GM23338 (cell line): Measurements from ENCODE around the gene RPL37. TPM values are rescaled to one million over a fixed set of nuclear protein-coding genes. Genes with fewer than 3 reads are reported as not detected.

ENCODE experiments used
- ATAC-seq: fragments of 200-7000 bp; cut with Tn5 transposase; 3 replicates; pipeline ENCODE4 v1.9.1; 2020
- DNase-seq: peaks from one replicate; pipeline ENCODE4 v3.0.0-alpha.2; 2015; ENCODE audit warnings: low spot score
- H2AFZ ChIP-seq: fragments of 200-600 bp; sonication (generic); 2 replicates; pipeline ENCODE4 v1.8.0; 2016; ENCODE audit warnings: antibody characterized with exemption, mild to moderate bottlenecking, moderate library complexity
- H3F3A ChIP-seq: fragments of 200-600 bp; sonication (generic); replicated peaks from 2 replicates; pipeline ENCODE4 v1.8.0; 2017; ENCODE audit warnings: antibody characterized with exemption, mixed run types, low read depth
- H3K27ac ChIP-seq: fragments of 200-600 bp; sonication (generic); 2 replicates; pipeline ENCODE4 v1.6.1; 2016; ENCODE audit warnings: low read depth
- H3K27me3 ChIP-seq: fragments of 200-600 bp; sonication (generic); 2 replicates; pipeline ENCODE4 v1.8.0; 2016; ENCODE audit warnings: mild to moderate bottlenecking, mixed run types, moderate library complexity; ENCODE audit not compliant: insufficient read depth
- H3K36me3 ChIP-seq: fragments of 200-600 bp; sonication (generic); 2 replicates; pipeline ENCODE4 v1.8.0; 2016; ENCODE audit warnings: mild to moderate bottlenecking; ENCODE audit not compliant: insufficient read depth
- H3K4me1 ChIP-seq: fragments of 200-600 bp; sonication (generic); 2 replicates; pipeline ENCODE4 v1.8.0; 2016; ENCODE audit warnings: mild to moderate bottlenecking, moderate library complexity; ENCODE audit not compliant: insufficient read depth
- H3K4me2 ChIP-seq: fragments of 200-600 bp; sonication (generic); 2 replicates; pipeline ENCODE4 v1.7.1; 2017; ENCODE audit warnings: mixed run types
- H3K4me3 ChIP-seq: fragments of 200-600 bp; sonication (generic); 2 replicates; pipeline ENCODE4 v1.6.1; 2016; ENCODE audit warnings: mixed run types
- H3K79me2 ChIP-seq: fragments of 200-600 bp; sonication (generic); replicated peaks from 2 replicates; pipeline ENCODE4 v1.8.0; 2017; ENCODE audit warnings: mild to moderate bottlenecking; ENCODE audit not compliant: insufficient read depth
- H3K9me2 ChIP-seq: fragments of 200-600 bp; sonication (generic); 2 replicates; pipeline ENCODE4 v1.8.0; 2017; ENCODE audit not compliant: insufficient read depth
- H4K20me1 ChIP-seq: fragments of 200-600 bp; sonication (generic); replicated peaks from 2 replicates; pipeline ENCODE4 v1.8.0; 2017; ENCODE audit warnings: mild to moderate bottlenecking; ENCODE audit not compliant: insufficient read depth
- H3K27ac Mint-ChIP-seq: 2 replicates; pipeline ENCODE4 v1.8.0; 2020; ENCODE audit warnings: inconsistent platforms, mild to moderate bottlenecking, moderate library complexity, mixed read lengths
- H3K27me3 Mint-ChIP-seq: 3 replicates; pipeline ENCODE4 v1.8.0; 2022; ENCODE audit warnings: low read depth, mild to moderate bottlenecking, moderate library complexity, mixed read lengths, inconsistent platforms; ENCODE audit not compliant: insufficient read depth, poor library complexity
- H3K36me3 Mint-ChIP-seq: 3 replicates; pipeline ENCODE4 v1.8.0; 2021; ENCODE audit warnings: low read depth, mild to moderate bottlenecking, inconsistent platforms, moderate library complexity, mixed read lengths
- H3K4me1 Mint-ChIP-seq: 3 replicates; pipeline ENCODE4 v1.8.0; 2020; ENCODE audit warnings: mild to moderate bottlenecking, inconsistent platforms, mixed read lengths
- H3K4me3 Mint-ChIP-seq: 3 replicates; pipeline ENCODE4 v1.8.0; 2021; ENCODE audit warnings: moderate library complexity, mild to moderate bottlenecking, inconsistent platforms, mixed read lengths
- H3K9me3 Mint-ChIP-seq: 3 replicates; pipeline ENCODE4 v1.8.0; 2020; ENCODE audit warnings: moderate library complexity, mild to moderate bottlenecking, inconsistent platforms, mixed read lengths
- CREB1 ChIP-seq: fragments of 250-450 bp; sonication (Bioruptor Pico); IDR thresholded peaks from 2 replicates; pipeline ENCODE4 v1.5.0; 2020; ENCODE audit warnings: low read depth, mild to moderate bottlenecking, moderate library complexity
- EZH2 ChIP-seq: fragments of 200-600 bp; sonication (generic); IDR thresholded peaks from one replicate; pipeline ENCODE4 v1.8.0; 2017; ENCODE audit warnings: antibody characterized with exemption, mild to moderate bottlenecking, low read depth; ENCODE audit not compliant: unreplicated experiment
- EZH2phosphoT487 ChIP-seq: fragments of 200-600 bp; sonication (generic); IDR thresholded peaks from one replicate; pipeline ENCODE4 v1.8.1; 2018; ENCODE audit warnings: antibody characterized with exemption; ENCODE audit not compliant: unreplicated experiment
- JUNB ChIP-seq: IDR thresholded peaks from one replicate; pipeline ENCODE4 v1.6.1; 2016; ENCODE audit warnings: antibody characterized with exemption; ENCODE audit not compliant: unreplicated experiment
- NANOG ChIP-seq: IDR thresholded peaks from 2 replicates; pipeline ENCODE4 v1.6.1; 2016; ENCODE audit warnings: antibody characterized with exemption, borderline replicate concordance
- POLR2AphosphoS5 ChIP-seq: IDR thresholded peaks from 2 replicates; pipeline ENCODE4 v1.6.1; 2016; ENCODE audit warnings: antibody characterized with exemption, low read depth
- STAT1 ChIP-seq: IDR thresholded peaks from one replicate; pipeline ENCODE4 v1.6.1; 2016; ENCODE audit warnings: antibody characterized with exemption; ENCODE audit not compliant: unreplicated experiment
- ZNF114 ChIP-seq: fragments of 250-450 bp; sonication (Bioruptor Pico); IDR thresholded peaks from 2 replicates; pipeline ENCODE4 v1.5.0; 2020; ENCODE audit warnings: mild to moderate bottlenecking, moderate library complexity
- ZNF331 ChIP-seq: fragments of 250-450 bp; sonication (Bioruptor Pico); IDR thresholded peaks from 2 replicates; pipeline ENCODE4 v1.5.0; 2020; ENCODE audit warnings: low read depth, mild to moderate bottlenecking, moderate library complexity
- polyA plus RNA-seq: library from polyadenylated mRNA; unstranded; fragments of >200 nt; fragmentation: Nextera tagmentation; extraction: Ambion mirVana; gene quantifications from 2 replicates; pipeline ENCODE4 v1.2.1, GENCODE V29; 2016
- total RNA-seq: library from RNA; depleted of rRNA; stranded (reverse); fragments of >200 nt; shearing (Covaris generic); gene quantifications from 2 replicates; pipeline ENCODE4 v1.2.3, GENCODE V29; 2014
- TF ChIP-seq, protein P1 (sequence below): fragments of 250-450 bp; sonication (Bioruptor Pico); IDR thresholded peaks from 2 replicates; pipeline ENCODE4 v1.5.0; 2020; ENCODE audit warnings: mild to moderate bottlenecking, moderate library complexity
- TF ChIP-seq, protein P2 (sequence below): IDR thresholded peaks from one replicate; pipeline ENCODE4 v1.6.1; 2018; ENCODE audit warnings: antibody characterized with exemption; ENCODE audit not compliant: unreplicated experiment
- TF ChIP-seq, protein P3 (sequence below), 2 experiments: fragments of 200-600 bp in 1 of 2; sonication (generic) in 1 of 2; conservative IDR thresholded peaks; 2 replicates each; pipeline versions ENCODE4 v1.5.1 to v1.6.1; 2016 to 2017; ENCODE audit warnings: antibody characterized with exemption in 2 of 2, low read depth in 2 of 2, mild to moderate bottlenecking in 2 of 2, moderate library complexity in 1 of 2
- TF ChIP-seq, protein P4 (sequence below): IDR thresholded peaks from 2 replicates; pipeline ENCODE4 v1.6.1; 2016; ENCODE audit warnings: antibody characterized with exemption

Gene RPL37
- total and polyA plus RNA-seq, 2 experiments from 2014 or later = 104 to 3,283 TPM

DNA sequence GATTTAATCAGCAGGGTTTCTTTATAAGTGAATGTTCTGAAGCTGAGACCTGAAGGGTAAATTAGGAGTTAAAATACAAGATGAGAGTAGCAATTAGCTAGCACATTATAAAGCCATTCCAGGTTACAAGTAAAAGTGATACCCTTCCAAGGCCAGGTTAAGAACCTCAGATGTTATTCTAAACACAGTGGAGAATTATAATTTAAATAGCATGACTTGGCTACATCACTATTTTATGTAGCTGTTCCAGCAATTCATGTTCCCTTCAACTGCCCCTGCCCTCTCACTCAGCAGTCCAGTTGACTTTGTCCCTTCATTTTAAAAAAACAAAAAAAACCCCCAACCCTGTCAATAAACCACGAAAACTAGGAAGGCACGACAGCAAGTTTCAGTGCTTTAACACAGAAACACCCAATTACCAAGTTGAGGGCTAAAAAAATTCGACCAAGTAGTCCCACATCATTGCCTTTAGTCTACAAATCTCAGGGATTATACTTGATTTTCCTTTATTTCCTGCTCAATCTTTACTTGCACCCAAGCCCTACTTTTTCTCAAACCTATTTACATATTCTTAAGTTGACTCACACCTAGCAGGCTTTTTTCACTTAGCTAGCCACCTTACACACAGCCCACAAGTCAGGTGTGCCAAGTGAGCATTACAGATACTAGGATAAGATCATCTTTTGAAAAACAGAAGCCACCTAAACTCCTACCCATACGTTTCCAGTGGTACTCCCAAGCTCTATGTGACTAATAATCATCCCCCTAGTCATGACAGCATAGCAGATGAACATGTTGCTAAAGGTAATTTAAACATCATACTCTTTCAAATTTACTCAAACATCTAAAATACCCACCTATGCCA is 3.4 kb downstream of the RPL37 start:
- Histone ChIP-seq H3K79me2 (peaks cover 63% of the 10 kb centered on the region), H3K36me3 (peaks cover 78% of the 10 kb centered on the region), H3K4me2 (peak overlapping the region; percentile 97; the same call in 1 of the 2 replicates), H4K20me1 (peaks cover 56% of the 10 kb centered on the region), H3K4me1 (peaks cover 27% of the 10 kb centered on the region), H3K27ac (peak overlapping the region; percentile 99), H3K27me3 (no peaks in the 10 kb centered on the region), H3F3A (peaks cover 90% of the 10 kb centered on the region), H3K9me2 (no peaks in the 10 kb centered on the region), H2AFZ (no peak overlapping the region), H3K4me3 (peak overlapping the region; percentile 97)
- H3K27ac Mint-ChIP-seq = peak overlapping the region; percentile 92
- ATAC-seq = no peak
- H3K36me3 Mint-ChIP-seq = peaks cover 89% of the 10 kb centered on the region
- TF ChIP-seq, protein P1, sequence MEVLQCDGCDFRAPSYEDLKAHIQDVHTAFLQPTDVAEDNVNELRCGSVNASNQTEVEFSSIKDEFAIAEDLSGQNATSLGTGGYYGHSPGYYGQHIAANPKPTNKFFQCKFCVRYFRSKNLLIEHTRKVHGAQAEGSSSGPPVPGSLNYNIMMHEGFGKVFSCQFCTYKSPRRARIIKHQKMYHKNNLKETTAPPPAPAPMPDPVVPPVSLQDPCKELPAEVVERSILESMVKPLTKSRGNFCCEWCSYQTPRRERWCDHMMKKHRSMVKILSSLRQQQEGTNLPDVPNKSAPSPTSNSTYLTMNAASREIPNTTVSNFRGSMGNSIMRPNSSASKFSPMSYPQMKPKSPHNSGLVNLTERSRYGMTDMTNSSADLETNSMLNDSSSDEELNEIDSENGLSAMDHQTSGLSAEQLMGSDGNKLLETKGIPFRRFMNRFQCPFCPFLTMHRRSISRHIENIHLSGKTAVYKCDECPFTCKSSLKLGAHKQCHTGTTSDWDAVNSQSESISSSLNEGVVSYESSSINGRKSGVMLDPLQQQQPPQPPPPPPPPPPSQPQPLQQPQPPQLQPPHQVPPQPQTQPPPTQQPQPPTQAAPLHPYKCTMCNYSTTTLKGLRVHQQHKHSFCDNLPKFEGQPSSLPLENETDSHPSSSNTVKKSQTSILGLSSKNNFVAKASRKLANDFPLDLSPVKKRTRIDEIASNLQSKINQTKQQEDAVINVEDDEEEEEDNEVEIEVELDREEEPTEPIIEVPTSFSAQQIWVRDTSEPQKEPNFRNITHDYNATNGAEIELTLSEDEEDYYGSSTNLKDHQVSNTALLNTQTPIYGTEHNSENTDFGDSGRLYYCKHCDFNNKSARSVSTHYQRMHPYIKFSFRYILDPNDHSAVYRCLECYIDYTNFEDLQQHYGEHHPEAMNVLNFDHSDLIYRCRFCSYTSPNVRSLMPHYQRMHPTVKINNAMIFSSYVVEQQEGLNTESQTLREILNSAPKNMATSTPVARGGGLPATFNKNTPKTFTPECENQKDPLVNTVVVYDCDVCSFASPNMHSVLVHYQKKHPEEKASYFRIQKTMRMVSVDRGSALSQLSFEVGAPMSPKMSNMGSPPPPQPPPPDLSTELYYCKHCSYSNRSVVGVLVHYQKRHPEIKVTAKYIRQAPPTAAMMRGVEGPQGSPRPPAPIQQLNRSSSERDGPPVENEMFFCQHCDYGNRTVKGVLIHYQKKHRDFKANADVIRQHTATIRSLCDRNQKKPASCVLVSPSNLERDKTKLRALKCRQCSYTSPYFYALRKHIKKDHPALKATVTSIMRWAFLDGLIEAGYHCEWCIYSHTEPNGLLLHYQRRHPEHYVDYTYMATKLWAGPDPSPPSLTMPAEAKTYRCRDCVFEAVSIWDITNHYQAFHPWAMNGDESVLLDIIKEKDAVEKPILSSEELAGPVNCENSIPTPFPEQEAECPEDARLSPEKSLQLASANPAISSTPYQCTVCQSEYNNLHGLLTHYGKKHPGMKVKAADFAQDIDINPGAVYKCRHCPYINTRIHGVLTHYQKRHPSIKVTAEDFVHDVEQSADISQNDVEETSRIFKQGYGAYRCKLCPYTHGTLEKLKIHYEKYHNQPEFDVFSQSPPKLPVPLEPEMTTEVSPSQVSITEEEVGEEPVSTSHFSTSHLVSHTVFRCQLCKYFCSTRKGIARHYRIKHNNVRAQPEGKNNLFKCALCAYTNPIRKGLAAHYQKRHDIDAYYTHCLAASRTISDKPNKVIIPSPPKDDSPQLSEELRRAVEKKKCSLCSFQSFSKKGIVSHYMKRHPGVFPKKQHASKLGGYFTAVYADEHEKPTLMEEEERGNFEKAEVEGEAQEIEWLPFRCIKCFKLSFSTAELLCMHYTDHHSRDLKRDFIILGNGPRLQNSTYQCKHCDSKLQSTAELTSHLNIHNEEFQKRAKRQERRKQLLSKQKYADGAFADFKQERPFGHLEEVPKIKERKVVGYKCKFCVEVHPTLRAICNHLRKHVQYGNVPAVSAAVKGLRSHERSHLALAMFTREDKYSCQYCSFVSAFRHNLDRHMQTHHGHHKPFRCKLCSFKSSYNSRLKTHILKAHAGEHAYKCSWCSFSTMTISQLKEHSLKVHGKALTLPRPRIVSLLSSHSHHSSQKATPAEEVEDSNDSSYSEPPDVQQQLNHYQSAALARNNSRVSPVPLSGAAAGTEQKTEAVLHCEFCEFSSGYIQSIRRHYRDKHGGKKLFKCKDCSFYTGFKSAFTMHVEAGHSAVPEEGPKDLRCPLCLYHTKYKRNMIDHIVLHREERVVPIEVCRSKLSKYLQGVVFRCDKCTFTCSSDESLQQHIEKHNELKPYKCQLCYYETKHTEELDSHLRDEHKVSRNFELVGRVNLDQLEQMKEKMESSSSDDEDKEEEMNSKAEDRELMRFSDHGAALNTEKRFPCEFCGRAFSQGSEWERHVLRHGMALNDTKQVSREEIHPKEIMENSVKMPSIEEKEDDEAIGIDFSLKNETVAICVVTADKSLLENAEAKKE (CRISPR knock-in tag) = no peak
- no peak for TF ChIP-seq ZNF331 (CRISPR knock-in tag)
- TF ChIP-seq STAT1 = no peak
- TF ChIP-seq ZNF114 = no peak
- TF ChIP-seq CREB1 (CRISPR knock-in tag) = no peak
- TF ChIP-seq NANOG = no peak
- TF ChIP-seq, protein P2, sequence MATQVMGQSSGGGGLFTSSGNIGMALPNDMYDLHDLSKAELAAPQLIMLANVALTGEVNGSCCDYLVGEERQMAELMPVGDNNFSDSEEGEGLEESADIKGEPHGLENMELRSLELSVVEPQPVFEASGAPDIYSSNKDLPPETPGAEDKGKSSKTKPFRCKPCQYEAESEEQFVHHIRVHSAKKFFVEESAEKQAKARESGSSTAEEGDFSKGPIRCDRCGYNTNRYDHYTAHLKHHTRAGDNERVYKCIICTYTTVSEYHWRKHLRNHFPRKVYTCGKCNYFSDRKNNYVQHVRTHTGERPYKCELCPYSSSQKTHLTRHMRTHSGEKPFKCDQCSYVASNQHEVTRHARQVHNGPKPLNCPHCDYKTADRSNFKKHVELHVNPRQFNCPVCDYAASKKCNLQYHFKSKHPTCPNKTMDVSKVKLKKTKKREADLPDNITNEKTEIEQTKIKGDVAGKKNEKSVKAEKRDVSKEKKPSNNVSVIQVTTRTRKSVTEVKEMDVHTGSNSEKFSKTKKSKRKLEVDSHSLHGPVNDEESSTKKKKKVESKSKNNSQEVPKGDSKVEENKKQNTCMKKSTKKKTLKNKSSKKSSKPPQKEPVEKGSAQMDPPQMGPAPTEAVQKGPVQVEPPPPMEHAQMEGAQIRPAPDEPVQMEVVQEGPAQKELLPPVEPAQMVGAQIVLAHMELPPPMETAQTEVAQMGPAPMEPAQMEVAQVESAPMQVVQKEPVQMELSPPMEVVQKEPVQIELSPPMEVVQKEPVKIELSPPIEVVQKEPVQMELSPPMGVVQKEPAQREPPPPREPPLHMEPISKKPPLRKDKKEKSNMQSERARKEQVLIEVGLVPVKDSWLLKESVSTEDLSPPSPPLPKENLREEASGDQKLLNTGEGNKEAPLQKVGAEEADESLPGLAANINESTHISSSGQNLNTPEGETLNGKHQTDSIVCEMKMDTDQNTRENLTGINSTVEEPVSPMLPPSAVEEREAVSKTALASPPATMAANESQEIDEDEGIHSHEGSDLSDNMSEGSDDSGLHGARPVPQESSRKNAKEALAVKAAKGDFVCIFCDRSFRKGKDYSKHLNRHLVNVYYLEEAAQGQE = no peak
- TF ChIP-seq EZH2 = no peak
- TF ChIP-seq JUNB = no peak
- no peak for TF ChIP-seq EZH2phosphoT487
- TF ChIP-seq, protein P3, sequence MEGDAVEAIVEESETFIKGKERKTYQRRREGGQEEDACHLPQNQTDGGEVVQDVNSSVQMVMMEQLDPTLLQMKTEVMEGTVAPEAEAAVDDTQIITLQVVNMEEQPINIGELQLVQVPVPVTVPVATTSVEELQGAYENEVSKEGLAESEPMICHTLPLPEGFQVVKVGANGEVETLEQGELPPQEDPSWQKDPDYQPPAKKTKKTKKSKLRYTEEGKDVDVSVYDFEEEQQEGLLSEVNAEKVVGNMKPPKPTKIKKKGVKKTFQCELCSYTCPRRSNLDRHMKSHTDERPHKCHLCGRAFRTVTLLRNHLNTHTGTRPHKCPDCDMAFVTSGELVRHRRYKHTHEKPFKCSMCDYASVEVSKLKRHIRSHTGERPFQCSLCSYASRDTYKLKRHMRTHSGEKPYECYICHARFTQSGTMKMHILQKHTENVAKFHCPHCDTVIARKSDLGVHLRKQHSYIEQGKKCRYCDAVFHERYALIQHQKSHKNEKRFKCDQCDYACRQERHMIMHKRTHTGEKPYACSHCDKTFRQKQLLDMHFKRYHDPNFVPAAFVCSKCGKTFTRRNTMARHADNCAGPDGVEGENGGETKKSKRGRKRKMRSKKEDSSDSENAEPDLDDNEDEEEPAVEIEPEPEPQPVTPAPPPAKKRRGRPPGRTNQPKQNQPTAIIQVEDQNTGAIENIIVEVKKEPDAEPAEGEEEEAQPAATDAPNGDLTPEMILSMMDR (conservative IDR thresholded peaks at IDR 0.05; ENCODE audit: low read depth in 2 of 2) = no peak
- TF ChIP-seq, protein P4, sequence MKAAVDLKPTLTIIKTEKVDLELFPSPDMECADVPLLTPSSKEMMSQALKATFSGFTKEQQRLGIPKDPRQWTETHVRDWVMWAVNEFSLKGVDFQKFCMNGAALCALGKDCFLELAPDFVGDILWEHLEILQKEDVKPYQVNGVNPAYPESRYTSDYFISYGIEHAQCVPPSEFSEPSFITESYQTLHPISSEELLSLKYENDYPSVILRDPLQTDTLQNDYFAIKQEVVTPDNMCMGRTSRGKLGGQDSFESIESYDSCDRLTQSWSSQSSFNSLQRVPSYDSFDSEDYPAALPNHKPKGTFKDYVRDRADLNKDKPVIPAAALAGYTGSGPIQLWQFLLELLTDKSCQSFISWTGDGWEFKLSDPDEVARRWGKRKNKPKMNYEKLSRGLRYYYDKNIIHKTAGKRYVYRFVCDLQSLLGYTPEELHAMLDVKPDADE = no peak
- TF ChIP-seq POLR2AphosphoS5 = no peak; the same call in 1 of the 2 replicates
- peaks cover 44% of the 10 kb centered on the region for H3K4me1 Mint-ChIP-seq
- peaks cover 9% of the 10 kb centered on the region; the same call in 1 of the 3 replicates for H3K9me3 Mint-ChIP-seq
- H3K27me3 Mint-ChIP-seq = peaks cover 44% of the 10 kb centered on the region
- H3K4me3 Mint-ChIP-seq = peak overlapping the region; percentile 100
- DNase-seq = no peak
